Uterus (tissue), 2 donors: ENCODE results near the gene GLIS1.

ENCODE experiments used
- POLR2A ChIP-seq, 2 donors: fragments of 450-650 bp; IDR thresholded peaks; one replicate each; pipeline ENCODE4 v1.6.1; 2016; ENCODE audit warnings: antibody characterized with exemption in 2 of 2, mild to moderate bottlenecking in 1 of 2, moderate library complexity in 1 of 2
- TF ChIP-seq, protein P1 (sequence below), 4 experiments: fragments of 200-600 bp in 2 of 4; fragments of 450-650 bp in 2 of 4; sonication (generic) in 2 of 4; IDR thresholded peaks; one replicate each; pipeline ENCODE4 v1.5.1; 2016 to 2019; ENCODE audit warnings: antibody characterized with exemption in 4 of 4, mild to moderate bottlenecking in 2 of 4, moderate library complexity in 1 of 4

- TF ChIP-seq, protein P1, sequence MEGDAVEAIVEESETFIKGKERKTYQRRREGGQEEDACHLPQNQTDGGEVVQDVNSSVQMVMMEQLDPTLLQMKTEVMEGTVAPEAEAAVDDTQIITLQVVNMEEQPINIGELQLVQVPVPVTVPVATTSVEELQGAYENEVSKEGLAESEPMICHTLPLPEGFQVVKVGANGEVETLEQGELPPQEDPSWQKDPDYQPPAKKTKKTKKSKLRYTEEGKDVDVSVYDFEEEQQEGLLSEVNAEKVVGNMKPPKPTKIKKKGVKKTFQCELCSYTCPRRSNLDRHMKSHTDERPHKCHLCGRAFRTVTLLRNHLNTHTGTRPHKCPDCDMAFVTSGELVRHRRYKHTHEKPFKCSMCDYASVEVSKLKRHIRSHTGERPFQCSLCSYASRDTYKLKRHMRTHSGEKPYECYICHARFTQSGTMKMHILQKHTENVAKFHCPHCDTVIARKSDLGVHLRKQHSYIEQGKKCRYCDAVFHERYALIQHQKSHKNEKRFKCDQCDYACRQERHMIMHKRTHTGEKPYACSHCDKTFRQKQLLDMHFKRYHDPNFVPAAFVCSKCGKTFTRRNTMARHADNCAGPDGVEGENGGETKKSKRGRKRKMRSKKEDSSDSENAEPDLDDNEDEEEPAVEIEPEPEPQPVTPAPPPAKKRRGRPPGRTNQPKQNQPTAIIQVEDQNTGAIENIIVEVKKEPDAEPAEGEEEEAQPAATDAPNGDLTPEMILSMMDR (IDR thresholded peaks at IDR 0.05) = no peak
- no peak for TF ChIP-seq POLR2A (IDR thresholded peaks at IDR 0.05)
These were observed 257.5 kb downstream of the GLIS1 start for GRCh38 chr1:53481456-53481855.
